AG10803 (cell line): ENCODE results near the gene DCAF11.

Experiments
- DNase-seq: peaks from one replicate; pipeline ENCODE4 v3.0.0; 2010; ENCODE audit warnings: low read depth
- H3K4me3 ChIP-seq: 2 replicates; pipeline ENCODE4 v1.5.1; 2011; ENCODE audit warnings: mild to moderate bottlenecking, low read length, control low read depth
- CTCF ChIP-seq: conservative IDR thresholded peaks from 2 replicates; pipeline ENCODE4 v1.5.1; 2011; ENCODE audit warnings: mild to moderate bottlenecking, low read length, control low read depth, inconsistent platforms

DCAF11 gene

GRCh38 chr14:24114532-24115421, at the start of gene DCAF11, which contains the start of gene NRL:
DCAF11 (plus strand) TSS chr14:24114777; CDS start chr14:24115595, 818 bp downstream.
NRL (minus strand) TSS chr14:24114949; CDS start chr14:24082848, 32,101 bp downstream.
- DNase-seq = peak; percentile 100
- no peak for TF ChIP-seq CTCF
- peak within 1 kb of the TSS; percentile 90 for H3K4me3 ChIP-seq

- no peak for TF ChIP-seq CTCF
- no peak for DNase-seq
Observed at GRCh38 chr14:24064856-24065255, 49.7 kb upstream of the DCAF11 start.

GRCh38 chr14:24065408-24065807, 49.2 kb upstream of the DCAF11 start:
- TF ChIP-seq CTCF = no peak
- no peak for DNase-seq
- no peak overlapping the region for H3K4me3 ChIP-seq

More at GRCh38 chr14:24064856-24065255, 49.7 kb upstream of the DCAF11 start:
- no peak overlapping the region for H3K4me3 ChIP-seq

GRCh38 chr14:24066496-24067132, 48.0 kb upstream of the DCAF11 start:
- no peak overlapping the region for H3K4me3 ChIP-seq
- TF ChIP-seq CTCF = no peak
- DNase-seq = no peak

DNA sequence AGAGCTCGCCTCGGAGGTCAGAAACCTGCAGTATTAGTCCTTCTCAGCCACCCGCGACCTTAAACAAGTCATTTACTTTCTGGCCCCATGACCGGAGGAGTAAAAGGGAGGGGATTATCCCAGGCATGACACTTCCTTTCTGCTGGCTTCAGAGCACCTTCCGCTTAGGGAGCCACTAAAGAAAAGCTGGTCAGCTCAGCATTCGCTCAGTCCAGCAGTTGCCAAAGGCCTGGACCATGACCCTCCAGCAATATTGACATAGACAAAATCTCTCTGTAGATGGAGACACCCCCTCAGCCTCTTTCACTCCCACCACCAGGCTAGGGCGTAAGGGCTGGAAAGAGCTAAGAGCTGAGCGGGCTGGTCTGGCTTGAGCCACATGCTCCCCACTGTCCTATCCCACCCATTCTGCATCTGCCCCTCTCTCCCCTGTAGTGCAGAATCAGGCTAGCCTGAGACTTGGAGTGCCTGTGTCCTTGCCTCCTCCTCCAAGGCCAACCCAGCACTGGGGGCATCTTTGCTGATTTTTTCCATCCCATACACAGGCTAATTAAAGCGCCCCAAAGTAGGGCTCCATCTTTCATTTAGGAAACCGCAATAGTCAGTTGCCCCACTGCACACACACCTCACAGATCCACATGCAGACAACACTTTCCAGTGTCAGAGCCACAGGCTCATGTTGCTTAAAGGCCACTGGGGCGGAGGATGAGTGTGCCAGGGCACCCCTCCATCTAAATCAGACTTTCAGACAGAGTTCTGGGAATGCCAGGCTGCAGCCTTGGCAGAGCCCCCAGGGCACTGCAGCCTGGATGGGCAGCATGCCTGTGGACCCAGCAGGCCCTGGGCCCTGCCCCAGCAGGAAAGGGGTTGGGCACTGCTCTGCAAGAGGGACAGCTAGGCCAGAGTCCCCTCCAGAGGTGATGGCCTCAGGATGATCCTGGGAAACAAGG, 47.2 kb upstream of the DCAF11 start:
- no peak for DNase-seq
- H3K4me3 ChIP-seq = no peak overlapping the region
- no peak for TF ChIP-seq CTCF

- TF ChIP-seq CTCF = no peak
- H3K4me3 ChIP-seq = no peak overlapping the region
- no peak for DNase-seq
Observed at GRCh38 chr14:24068711-24069410, 45.7 kb upstream of the DCAF11 start.
